GM23248 (cell line): ENCODE results near the gene MYO1D.

Source experiments
- EZH2 ChIP-seq: fragments of 200-600 bp; sonication (generic); IDR thresholded peaks from 2 replicates; pipeline ENCODE4 v1.6.1; 2018; ENCODE audit warnings: antibody characterized with exemption, mild to moderate bottlenecking; ENCODE audit not compliant: insufficient read depth, poor library complexity, severe bottlenecking
- EZH2phosphoT487 ChIP-seq: fragments of 200-600 bp; sonication (generic); IDR thresholded peaks from 2 replicates; pipeline ENCODE4 v1.6.1; 2018; ENCODE audit warnings: antibody characterized with exemption, moderate library complexity, mild to moderate bottlenecking, low read depth; ENCODE audit not compliant: insufficient read depth

GRCh38 chr17:32772453-32773025 lies 104.4 kb downstream of the MYO1D start:
- TF ChIP-seq EZH2: no peak
- TF ChIP-seq EZH2phosphoT487: no peak
